MM.1S (cell line): ENCODE results near the gene STX16.

ENCODE experiments used
- DNase-seq: peaks from one replicate; pipeline ENCODE4 v3.0.0-alpha.2; 2015
- H2AFZ ChIP-seq: fragments of 300-600 bp; sonication (generic); 2 replicates; pipeline ENCODE4 v1.6.0; 2016; ENCODE audit warnings: antibody characterized with exemption, low read length
- H3F3A ChIP-seq: fragments of 300-600 bp; sonication (generic); 2 replicates; pipeline ENCODE4 v1.6.1; 2016; ENCODE audit warnings: mild to moderate bottlenecking, antibody characterized with exemption, low read length, moderate library complexity, mixed read lengths; ENCODE audit not compliant: insufficient read depth
- H3K27ac ChIP-seq: fragments of 300-600 bp; sonication (generic); 2 replicates; pipeline ENCODE4 v1.5.1; 2016; ENCODE audit warnings: mild to moderate bottlenecking, low read length
- H3K27me3 ChIP-seq: fragments of 300-600 bp; sonication (generic); replicated peaks from 2 replicates; pipeline ENCODE4 v1.6.0; 2016; ENCODE audit warnings: low read length; ENCODE audit not compliant: insufficient read depth
- H3K36me3 ChIP-seq: fragments of 300-600 bp; sonication (generic); replicated peaks from 2 replicates; pipeline ENCODE4 v1.6.1; 2016; ENCODE audit warnings: mild to moderate bottlenecking, low read length, mixed read lengths; ENCODE audit not compliant: insufficient read depth
- H3K4me1 ChIP-seq: fragments of 300-600 bp; sonication (generic); 2 replicates; pipeline ENCODE4 v1.6.1; 2016; ENCODE audit warnings: low read length, mixed read lengths
- H3K4me2 ChIP-seq: fragments of 300-600 bp; sonication (generic); 2 replicates; pipeline ENCODE4 v1.6.0; 2016; ENCODE audit warnings: low read depth, low read length
- H3K4me3 ChIP-seq: fragments of 300-600 bp; sonication (generic); 2 replicates; pipeline ENCODE4 v1.5.1; 2016; ENCODE audit warnings: low read length, mixed read lengths
- H3K79me2 ChIP-seq: fragments of 300-600 bp; sonication (generic); 2 replicates; pipeline ENCODE4 v1.6.1; 2016; ENCODE audit warnings: mixed run types, low read length, mixed read lengths
- H3K9ac ChIP-seq: fragments of 300-600 bp; sonication (generic); 2 replicates; pipeline ENCODE4 v1.6.1; 2016; ENCODE audit warnings: low read length, mixed read lengths
- H3K9me2 ChIP-seq: fragments of 300-600 bp; sonication (generic); replicated peaks from 2 replicates; pipeline ENCODE4 v1.6.1; 2016; ENCODE audit warnings: mild to moderate bottlenecking, low read length, mixed read lengths; ENCODE audit not compliant: insufficient read depth
- H3K9me3 ChIP-seq: fragments of 300-600 bp; sonication (generic); replicated peaks from 2 replicates; pipeline ENCODE4 v1.6.1; 2016; ENCODE audit warnings: mild to moderate bottlenecking, low read length, mixed read lengths; ENCODE audit not compliant: insufficient read depth
- H4K20me1 ChIP-seq: fragments of 300-600 bp; sonication (generic); 2 replicates; pipeline ENCODE4 v1.6.1; 2016; ENCODE audit warnings: mild to moderate bottlenecking, low read length, moderate library complexity, mixed read lengths; ENCODE audit not compliant: insufficient read depth
- EZH2 ChIP-seq: fragments of 300-600 bp; sonication (generic); optimal IDR thresholded peaks from 2 replicates; pipeline ENCODE3; 2017; ENCODE audit warnings: low read depth, mild to moderate bottlenecking, antibody characterized with exemption, low read length, mixed read lengths
- EZH2phosphoT487 ChIP-seq: fragments of 300-600 bp; sonication (generic); IDR thresholded peaks from 2 replicates; pipeline ENCODE4 v1.6.1; 2018; ENCODE audit warnings: antibody characterized with exemption, low read length
- TF ChIP-seq, protein P1 (sequence below): fragments of 300-600 bp; sonication (generic); IDR thresholded peaks from 2 replicates; pipeline ENCODE4 v1.5.1; 2016; ENCODE audit warnings: antibody characterized with exemption, low read length, mixed read lengths

Gene STX16

DNA sequence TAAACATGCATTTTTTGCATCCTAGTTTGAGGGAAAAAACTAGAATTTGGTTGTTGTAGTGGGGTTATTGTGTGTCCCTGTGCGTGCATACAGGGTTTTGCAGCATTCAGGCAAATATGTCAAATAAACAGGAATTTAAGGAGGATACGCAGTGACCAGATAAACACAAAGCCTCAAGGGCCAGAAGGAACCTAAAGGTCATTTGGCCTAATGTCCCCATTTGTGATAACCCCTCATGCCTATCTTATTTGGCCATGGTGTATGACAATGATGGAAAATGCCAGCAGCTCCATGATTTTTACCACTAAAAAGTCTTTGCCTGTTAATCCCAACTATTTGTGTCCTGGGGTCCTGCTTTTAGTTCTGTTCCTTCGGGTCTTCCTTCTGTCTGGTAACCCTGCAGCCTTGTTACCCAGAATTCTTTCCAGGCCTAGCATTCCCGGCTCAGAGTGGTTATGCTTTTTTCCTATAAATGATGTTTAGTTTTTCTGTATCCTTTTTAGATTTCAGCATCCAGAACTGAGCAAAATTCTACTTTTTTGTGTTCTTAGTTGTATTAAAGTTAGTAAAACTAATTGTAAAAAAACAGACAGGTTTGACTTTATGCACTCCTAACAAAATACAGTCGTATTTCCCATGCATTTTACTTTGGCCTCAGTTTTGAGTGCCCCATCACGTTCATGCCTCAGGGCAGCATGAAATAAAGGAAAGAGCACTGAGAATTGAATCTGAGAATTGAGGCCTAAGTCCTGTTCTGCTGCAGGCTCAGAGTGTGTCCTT lies 4.4 kb downstream of the STX16 start:
- Histone ChIP-seq H3K9ac (no peak overlapping the region), H3K36me3 (peaks cover 8% of the 10 kb centered on the region; the same call in 1 of the 2 replicates), H3F3A (peaks cover 11% of the 10 kb centered on the region; the same call in 1 of the 2 replicates), H3K9me2 (no peaks in the 10 kb centered on the region), H3K4me3 (no peak overlapping the region), H3K79me2 (peaks cover 92% of the 10 kb centered on the region), H3K27me3 (no peaks in the 10 kb centered on the region), H3K4me2 (no peak overlapping the region), H3K4me1 (peaks cover 9% of the 10 kb centered on the region; the same call in 1 of the 2 replicates), H4K20me1 (peaks cover 10% of the 10 kb centered on the region; the same call in 1 of the 2 replicates), H3K27ac (no peak overlapping the region), H3K9me3 (no peaks in the 10 kb centered on the region), H2AFZ (no peak overlapping the region)
- TF ChIP-seq EZH2phosphoT487 (no peak), EZH2 (no peak)
- TF ChIP-seq, protein P1, sequence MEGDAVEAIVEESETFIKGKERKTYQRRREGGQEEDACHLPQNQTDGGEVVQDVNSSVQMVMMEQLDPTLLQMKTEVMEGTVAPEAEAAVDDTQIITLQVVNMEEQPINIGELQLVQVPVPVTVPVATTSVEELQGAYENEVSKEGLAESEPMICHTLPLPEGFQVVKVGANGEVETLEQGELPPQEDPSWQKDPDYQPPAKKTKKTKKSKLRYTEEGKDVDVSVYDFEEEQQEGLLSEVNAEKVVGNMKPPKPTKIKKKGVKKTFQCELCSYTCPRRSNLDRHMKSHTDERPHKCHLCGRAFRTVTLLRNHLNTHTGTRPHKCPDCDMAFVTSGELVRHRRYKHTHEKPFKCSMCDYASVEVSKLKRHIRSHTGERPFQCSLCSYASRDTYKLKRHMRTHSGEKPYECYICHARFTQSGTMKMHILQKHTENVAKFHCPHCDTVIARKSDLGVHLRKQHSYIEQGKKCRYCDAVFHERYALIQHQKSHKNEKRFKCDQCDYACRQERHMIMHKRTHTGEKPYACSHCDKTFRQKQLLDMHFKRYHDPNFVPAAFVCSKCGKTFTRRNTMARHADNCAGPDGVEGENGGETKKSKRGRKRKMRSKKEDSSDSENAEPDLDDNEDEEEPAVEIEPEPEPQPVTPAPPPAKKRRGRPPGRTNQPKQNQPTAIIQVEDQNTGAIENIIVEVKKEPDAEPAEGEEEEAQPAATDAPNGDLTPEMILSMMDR, result no peak
- no peak for DNase-seq

DNA sequence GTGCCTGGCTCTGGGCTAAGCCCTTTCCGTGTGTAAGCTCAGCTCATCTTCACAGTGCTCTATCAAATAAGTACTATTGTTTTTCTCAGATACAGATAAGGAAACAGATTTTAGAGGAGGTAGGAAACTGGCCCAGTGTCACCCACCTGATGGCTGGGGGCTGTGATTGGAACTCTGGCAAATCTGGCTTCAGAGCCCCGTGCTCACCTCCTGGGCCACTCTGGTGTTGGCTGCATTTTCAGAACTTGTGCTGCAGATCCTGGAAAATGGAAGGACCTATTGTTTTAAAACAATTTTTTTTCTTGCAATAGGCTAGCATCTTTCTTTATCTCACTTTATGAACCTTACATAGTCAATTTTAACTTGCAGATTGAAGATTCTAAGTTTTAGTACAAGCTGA lies 5.7 kb downstream of the STX16 start:
- TF ChIP-seq EZH2 (no peak), EZH2phosphoT487 (no peak)
- TF ChIP-seq, protein P1, result no peak
- H3K9ac ChIP-seq, result no peak overlapping the region

DNA sequence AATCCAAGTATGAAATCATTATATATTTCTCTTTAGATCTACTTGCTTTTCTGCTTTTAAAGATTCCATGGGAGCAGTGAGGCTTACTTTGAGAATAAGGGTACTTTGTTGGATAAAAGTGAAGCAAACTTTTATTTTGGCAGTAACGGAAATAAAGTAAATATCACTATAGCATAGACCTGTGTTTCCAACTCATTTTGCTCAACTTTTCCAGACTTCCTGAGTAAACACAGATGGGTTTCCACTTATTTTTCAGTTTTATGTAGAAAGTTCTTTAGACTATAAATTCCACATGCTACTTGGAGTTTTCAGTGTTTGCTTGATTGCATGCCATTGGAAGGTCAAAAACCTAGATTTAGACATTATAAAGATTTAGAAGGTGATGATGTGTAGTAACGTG lies 6.2 kb downstream of the STX16 start:
- no peaks in the 10 kb centered on the region for H3K9me2 ChIP-seq
- H3F3A ChIP-seq, result peaks cover 3% of the 10 kb centered on the region; the same call in 1 of the 2 replicates
- H3K4me2 ChIP-seq, result no peak overlapping the region
- peaks cover 99% of the 10 kb centered on the region for H3K79me2 ChIP-seq
- peaks cover 8% of the 10 kb centered on the region; the same call in 1 of the 2 replicates for H3K36me3 ChIP-seq
- H3K27me3 ChIP-seq, result no peaks in the 10 kb centered on the region
- no peak overlapping the region for H3K4me3 ChIP-seq
- no peak overlapping the region for H3K27ac ChIP-seq
- H4K20me1 ChIP-seq, result peaks cover 12% of the 10 kb centered on the region; the same call in 1 of the 2 replicates
- H2AFZ ChIP-seq, result no peak overlapping the region
- DNase-seq, result no peak
- peaks cover 9% of the 10 kb centered on the region; the same call in 1 of the 2 replicates for H3K4me1 ChIP-seq
- no peak overlapping the region for H3K9ac ChIP-seq
- no peak for TF ChIP-seq EZH2
- TF ChIP-seq EZH2phosphoT487, result no peak
- TF ChIP-seq, protein P1, result no peak
- no peaks in the 10 kb centered on the region for H3K9me3 ChIP-seq

More for the DNA sequence above, 5.7 kb downstream of the STX16 start:
- peaks cover 97% of the 10 kb centered on the region for H3K79me2 ChIP-seq
- H3K27me3 ChIP-seq, result no peaks in the 10 kb centered on the region
- no peak overlapping the region for H3K4me3 ChIP-seq
- no peak for DNase-seq
- H3K9me2 ChIP-seq, result no peaks in the 10 kb centered on the region
- peaks cover 9% of the 10 kb centered on the region; the same call in 1 of the 2 replicates for H3K4me1 ChIP-seq
- H3K36me3 ChIP-seq, result peaks cover 8% of the 10 kb centered on the region; the same call in 1 of the 2 replicates
- H4K20me1 ChIP-seq, result peaks cover 10% of the 10 kb centered on the region; the same call in 1 of the 2 replicates
- peaks cover 6% of the 10 kb centered on the region; the same call in 1 of the 2 replicates for H3F3A ChIP-seq
- no peak overlapping the region for H3K27ac ChIP-seq
- H3K9me3 ChIP-seq, result no peaks in the 10 kb centered on the region
- no peak overlapping the region for H2AFZ ChIP-seq
- H3K4me2 ChIP-seq, result no peak overlapping the region
